Ishikawa (cell line): Measurements from ENCODE around the gene FGD3.

Experiments
- CEBPB ChIP-seq: IDR thresholded peaks from 2 replicates; pipeline ENCODE4 v1.6.1; 2012
- CREB1 ChIP-seq: IDR thresholded peaks from 2 replicates; pipeline ENCODE4 v1.6.1; 2012; ENCODE audit warnings: low read depth
- EGR1 ChIP-seq: IDR thresholded peaks from 2 replicates; pipeline ENCODE4 v1.6.1; 2012
- EP300 ChIP-seq: IDR thresholded peaks from 2 replicates; pipeline ENCODE4 v1.6.1; 2012; ENCODE audit warnings: borderline replicate concordance
- FOXM1 ChIP-seq: IDR thresholded peaks from 2 replicates; pipeline ENCODE4 v1.6.1; 2012; ENCODE audit warnings: low read depth, borderline replicate concordance
- NFIC ChIP-seq: IDR thresholded peaks from 2 replicates; pipeline ENCODE4 v1.6.1; 2012
- RAD21 ChIP-seq: IDR thresholded peaks from 2 replicates; pipeline ENCODE4 v1.6.1; 2012; ENCODE audit warnings: low read depth
- TAF1 ChIP-seq: IDR thresholded peaks from 2 replicates; pipeline ENCODE4 v1.6.1; 2012; ENCODE audit warnings: low read depth, mild to moderate bottlenecking
- TCF12 ChIP-seq: IDR thresholded peaks from 2 replicates; pipeline ENCODE4 v1.6.1; 2012; ENCODE audit warnings: low read depth
- TEAD4 ChIP-seq: IDR thresholded peaks from 2 replicates; pipeline ENCODE4 v1.6.1; 2012
- YY1 ChIP-seq: IDR thresholded peaks from 2 replicates; pipeline ENCODE4 v1.6.1; 2012; ENCODE audit warnings: low read depth
- ZBTB7A ChIP-seq: IDR thresholded peaks from 2 replicates; pipeline ENCODE4 v1.6.1; 2012; ENCODE audit warnings: low read depth
- TF ChIP-seq, protein P1 (sequence below): IDR thresholded peaks from 2 replicates; pipeline ENCODE4 v1.6.1; 2012
- TF ChIP-seq, protein P2 (sequence below): IDR thresholded peaks from 2 replicates; pipeline ENCODE4 v1.6.1; 2012; ENCODE audit warnings: low read depth, mild to moderate bottlenecking
- TF ChIP-seq, protein P3 (sequence below): IDR thresholded peaks from 2 replicates; pipeline ENCODE4 v1.6.1; 2012

The FGD3 gene

DNA sequence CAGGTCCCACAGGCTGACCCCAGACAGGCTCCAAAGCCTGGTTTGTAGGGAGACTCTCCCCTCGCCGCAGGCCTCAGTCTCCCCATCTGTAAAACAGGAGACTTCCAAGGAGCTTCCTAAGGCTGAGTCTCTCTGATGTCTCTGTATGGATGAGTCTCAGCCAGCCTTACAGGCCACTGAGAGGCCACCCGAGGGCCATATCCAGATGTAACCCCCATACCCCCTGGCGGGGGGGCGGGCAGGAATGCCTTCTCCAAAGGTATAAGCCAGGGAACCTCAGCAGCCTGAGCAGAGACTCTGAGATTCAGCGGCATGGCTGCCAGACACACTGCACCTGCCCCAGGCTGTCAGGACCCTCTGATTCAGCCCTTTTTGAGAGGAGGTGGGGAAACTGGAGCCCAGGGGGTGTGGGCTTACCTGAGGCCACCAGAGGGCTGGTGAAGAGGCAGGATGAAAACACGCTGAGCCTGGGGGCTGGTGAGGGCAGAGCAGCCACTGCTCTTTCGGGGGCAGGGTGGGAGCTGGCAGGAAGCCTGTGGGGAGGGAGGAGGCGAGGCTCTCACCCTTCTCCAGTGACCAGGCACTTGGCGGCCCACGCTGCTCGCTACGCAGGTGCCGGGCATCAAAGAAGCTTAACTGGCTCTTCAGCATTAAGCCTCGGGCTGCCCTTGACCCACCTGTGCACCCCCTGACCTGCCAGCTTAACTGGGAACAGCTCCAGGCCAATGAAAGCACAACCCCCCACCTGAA is 105.6 kb downstream of the FGD3 start:
- no peak for TF ChIP-seq FOXM1
- no peak for TF ChIP-seq TCF12
- TF ChIP-seq EP300: no peak
- TF ChIP-seq RAD21: no peak
- no peak for TF ChIP-seq TAF1
- no peak for TF ChIP-seq ZBTB7A
- TF ChIP-seq, protein P1, sequence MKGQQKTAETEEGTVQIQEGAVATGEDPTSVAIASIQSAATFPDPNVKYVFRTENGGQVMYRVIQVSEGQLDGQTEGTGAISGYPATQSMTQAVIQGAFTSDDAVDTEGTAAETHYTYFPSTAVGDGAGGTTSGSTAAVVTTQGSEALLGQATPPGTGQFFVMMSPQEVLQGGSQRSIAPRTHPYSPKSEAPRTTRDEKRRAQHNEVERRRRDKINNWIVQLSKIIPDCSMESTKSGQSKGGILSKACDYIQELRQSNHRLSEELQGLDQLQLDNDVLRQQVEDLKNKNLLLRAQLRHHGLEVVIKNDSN: no peak
- TF ChIP-seq CEBPB: no peak
- no peak for TF ChIP-seq YY1
- TF ChIP-seq TEAD4: no peak
- no peak for TF ChIP-seq CREB1
- TF ChIP-seq EGR1: no peak
- TF ChIP-seq, protein P2, sequence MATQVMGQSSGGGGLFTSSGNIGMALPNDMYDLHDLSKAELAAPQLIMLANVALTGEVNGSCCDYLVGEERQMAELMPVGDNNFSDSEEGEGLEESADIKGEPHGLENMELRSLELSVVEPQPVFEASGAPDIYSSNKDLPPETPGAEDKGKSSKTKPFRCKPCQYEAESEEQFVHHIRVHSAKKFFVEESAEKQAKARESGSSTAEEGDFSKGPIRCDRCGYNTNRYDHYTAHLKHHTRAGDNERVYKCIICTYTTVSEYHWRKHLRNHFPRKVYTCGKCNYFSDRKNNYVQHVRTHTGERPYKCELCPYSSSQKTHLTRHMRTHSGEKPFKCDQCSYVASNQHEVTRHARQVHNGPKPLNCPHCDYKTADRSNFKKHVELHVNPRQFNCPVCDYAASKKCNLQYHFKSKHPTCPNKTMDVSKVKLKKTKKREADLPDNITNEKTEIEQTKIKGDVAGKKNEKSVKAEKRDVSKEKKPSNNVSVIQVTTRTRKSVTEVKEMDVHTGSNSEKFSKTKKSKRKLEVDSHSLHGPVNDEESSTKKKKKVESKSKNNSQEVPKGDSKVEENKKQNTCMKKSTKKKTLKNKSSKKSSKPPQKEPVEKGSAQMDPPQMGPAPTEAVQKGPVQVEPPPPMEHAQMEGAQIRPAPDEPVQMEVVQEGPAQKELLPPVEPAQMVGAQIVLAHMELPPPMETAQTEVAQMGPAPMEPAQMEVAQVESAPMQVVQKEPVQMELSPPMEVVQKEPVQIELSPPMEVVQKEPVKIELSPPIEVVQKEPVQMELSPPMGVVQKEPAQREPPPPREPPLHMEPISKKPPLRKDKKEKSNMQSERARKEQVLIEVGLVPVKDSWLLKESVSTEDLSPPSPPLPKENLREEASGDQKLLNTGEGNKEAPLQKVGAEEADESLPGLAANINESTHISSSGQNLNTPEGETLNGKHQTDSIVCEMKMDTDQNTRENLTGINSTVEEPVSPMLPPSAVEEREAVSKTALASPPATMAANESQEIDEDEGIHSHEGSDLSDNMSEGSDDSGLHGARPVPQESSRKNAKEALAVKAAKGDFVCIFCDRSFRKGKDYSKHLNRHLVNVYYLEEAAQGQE: no peak
- TF ChIP-seq, protein P3, sequence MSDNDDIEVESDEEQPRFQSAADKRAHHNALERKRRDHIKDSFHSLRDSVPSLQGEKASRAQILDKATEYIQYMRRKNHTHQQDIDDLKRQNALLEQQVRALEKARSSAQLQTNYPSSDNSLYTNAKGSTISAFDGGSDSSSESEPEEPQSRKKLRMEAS: no peak
- no peak for TF ChIP-seq NFIC

DNA sequence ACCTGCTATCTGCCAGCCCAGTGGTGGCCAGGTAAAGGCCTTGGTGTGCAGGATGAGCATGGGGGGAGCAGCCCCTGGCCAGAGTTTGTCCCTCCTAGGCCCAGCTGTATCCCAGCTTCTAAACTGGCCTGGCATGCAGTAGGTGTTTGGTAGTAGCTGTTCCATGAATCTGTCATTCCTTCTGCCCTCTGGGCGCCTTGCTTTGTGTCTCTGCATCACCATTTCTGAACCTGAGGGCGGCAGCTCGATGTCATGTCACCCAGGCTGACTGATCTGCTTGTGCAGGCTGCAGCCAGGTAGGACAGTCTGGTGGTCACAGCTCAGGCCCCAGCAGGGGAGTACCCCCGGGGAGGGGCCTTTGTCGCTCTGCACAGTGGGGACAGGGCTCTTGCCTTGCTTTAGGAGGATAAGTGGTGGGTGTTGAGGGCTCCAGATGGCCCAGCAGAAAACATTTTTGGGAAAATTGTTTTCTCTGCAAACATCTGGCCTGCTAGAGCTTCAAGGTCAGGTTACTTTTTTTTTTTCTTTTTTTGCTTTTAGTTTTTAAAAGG is 106.5 kb downstream of the FGD3 start:
- TF ChIP-seq TEAD4 (no peak), ZBTB7A (no peak), CEBPB (no peak), RAD21 (no peak), TCF12 (no peak), NFIC (no peak), FOXM1 (no peak), EGR1 (no peak), YY1 (no peak), CREB1 (no peak), EP300 (no peak), TAF1 (no peak)
- TF ChIP-seq, protein P3: no peak
- TF ChIP-seq, protein P1: no peak
- TF ChIP-seq, protein P2: no peak

DNA sequence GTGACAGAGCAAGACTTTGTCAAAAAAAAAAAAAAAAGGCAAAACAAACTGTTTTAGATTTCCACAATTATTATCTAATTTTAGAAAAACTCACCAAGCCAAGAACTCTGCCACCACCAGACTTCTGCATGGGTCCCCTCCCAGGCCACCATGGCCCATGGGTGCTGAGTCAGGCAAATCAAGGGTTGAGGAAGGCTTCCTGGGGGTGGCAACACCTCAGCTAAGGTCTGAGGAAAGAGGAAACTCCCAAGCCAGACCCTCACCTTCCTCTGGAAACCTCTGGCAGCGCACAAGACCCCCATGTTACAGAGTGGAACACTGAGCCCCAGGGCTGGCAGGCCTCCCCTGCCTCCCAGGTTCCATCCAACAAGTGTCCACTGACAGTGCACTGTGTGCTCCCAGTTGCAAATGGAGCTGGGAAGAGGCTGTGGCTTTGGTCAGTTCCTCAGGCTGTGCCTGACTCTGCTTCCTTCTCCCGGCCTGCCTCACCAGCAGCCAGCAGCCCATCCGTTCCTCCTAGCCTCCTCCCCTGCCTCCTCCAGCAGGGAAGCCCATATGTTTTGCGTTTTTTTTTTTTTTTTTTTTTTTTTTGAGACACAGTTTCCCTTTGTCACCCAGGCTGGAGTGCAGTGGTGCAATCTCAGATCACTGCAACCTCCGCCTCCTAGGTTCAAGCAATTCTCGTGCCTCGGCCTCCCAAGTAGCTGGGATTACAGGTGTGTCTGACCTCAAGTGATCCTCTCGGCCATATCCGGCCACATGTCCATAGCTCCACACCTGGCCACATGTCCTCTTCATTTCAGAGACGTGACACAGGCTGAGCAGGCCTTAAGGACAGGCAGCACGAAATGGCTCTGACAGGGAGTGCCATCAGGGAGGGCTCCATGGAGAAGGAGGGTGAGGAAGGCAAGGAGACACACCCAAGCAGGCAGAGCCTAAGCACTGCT is 107.7 kb downstream of the FGD3 start:
- TF ChIP-seq TEAD4: no peak
- TF ChIP-seq FOXM1: no peak
- TF ChIP-seq NFIC: no peak
- TF ChIP-seq, protein P3: no peak
- no peak for TF ChIP-seq EGR1
- TF ChIP-seq TAF1: no peak
- TF ChIP-seq ZBTB7A: no peak
- no peak for TF ChIP-seq TCF12
- TF ChIP-seq CREB1: no peak
- TF ChIP-seq, protein P1: no peak
- no peak for TF ChIP-seq YY1
- no peak for TF ChIP-seq CEBPB
- TF ChIP-seq RAD21: no peak
- TF ChIP-seq EP300: no peak
- TF ChIP-seq, protein P2: no peak
